Natural killer cell (primary cell): ENCODE results near the gene NID2. TPM values are rescaled to one million over a fixed set of nuclear protein-coding genes. Genes with fewer than 3 reads are reported as not detected.

ENCODE experiments used
- ATAC-seq, 3 donors: fragments of 150-1000 bp in 2 of 3; fragments of 200-7000 bp in 1 of 3; cut with Tn5 transposase; 1 replicate in 1 of 3; 2 replicates in 2 of 3; pipeline ENCODE4 v1.10.0; 2021; ENCODE audit warnings: mild to moderate bottlenecking in 2 of 3, moderate library complexity in 2 of 3
- DNase-seq, 2 donors: peaks; one replicate each; pipeline versions ENCODE4 v3.0.0 to v3.0.0-alpha.2; 2013 to 2021; ENCODE audit warnings: mixed read lengths in 1 of 2
- H3K27ac ChIP-seq: one replicate; pipeline ENCODE4 v1.5.1; 2013; ENCODE audit warnings: mild to moderate bottlenecking, low read length
- H3K27me3 ChIP-seq: one replicate; pipeline ENCODE4 v1.6.1; 2013; ENCODE audit warnings: low read length; ENCODE audit not compliant: control insufficient read depth, insufficient read depth
- H3K36me3 ChIP-seq: one replicate; pipeline ENCODE4 v1.6.1; 2013; ENCODE audit warnings: low read length; ENCODE audit not compliant: control insufficient read depth, insufficient read depth
- H3K4me1 ChIP-seq: one replicate; pipeline ENCODE4 v1.6.1; 2013; ENCODE audit warnings: low read length; ENCODE audit not compliant: control insufficient read depth, insufficient read depth
- H3K4me3 ChIP-seq: one replicate; pipeline ENCODE4 v1.5.1; 2013; ENCODE audit warnings: low read length
- H3K9me3 ChIP-seq: one replicate; pipeline ENCODE4 v1.6.1; 2013; ENCODE audit warnings: low read length; ENCODE audit not compliant: control insufficient read depth, insufficient read depth
- H3K27ac Mint-ChIP-seq, 2 donors: one replicate each; pipeline ENCODE4 v1.8.0; 2022; ENCODE audit warnings: mild to moderate bottlenecking in 2 of 2, mixed read lengths in 2 of 2, moderate library complexity in 1 of 2
- H3K27me3 Mint-ChIP-seq, 2 donors: one replicate each; pipeline ENCODE4 v1.8.0; 2022; ENCODE audit warnings: low read depth in 2 of 2, mixed read lengths in 2 of 2
- H3K36me3 Mint-ChIP-seq: one replicate; pipeline ENCODE4 v1.8.0; 2022; ENCODE audit warnings: mixed read lengths
- H3K4me1 Mint-ChIP-seq, 2 donors: one replicate each; pipeline ENCODE4 v1.8.0; 2022; ENCODE audit warnings: mixed read lengths in 2 of 2
- H3K4me3 Mint-ChIP-seq: one replicate; pipeline ENCODE4 v1.8.0; 2022; ENCODE audit warnings: mild to moderate bottlenecking, moderate library complexity, mixed read lengths
- H3K9me3 Mint-ChIP-seq, 2 donors: one replicate each; pipeline ENCODE4 v1.8.0; 2022; ENCODE audit warnings: mixed read lengths in 2 of 2
- CTCF ChIP-seq: fragments of 200-600 bp; IDR thresholded peaks from one replicate; pipeline ENCODE4 v1.8.0; 2022; ENCODE audit warnings: antibody characterized with exemption
- WGBS: methylation state at CpG from one replicate; pipeline ENCODE4 v1.1.7; 2013; ENCODE audit warnings: missing lambda C conversion rate; ENCODE audit not compliant: insufficient coverage; 5-methylcytosine and 5-hydroxymethylcytosine counted together
- intact Hi-C: fragments of 100-400 bp; cut with micrococcal nuclease; formaldehyde crosslinking; loops from one replicate; pipeline ENCODE4 v1.14.2; 2022
- total RNA-seq, 4 donors: library from RNA; stranded (reverse); fragments of 120-200 nt in 1 of 4; gene quantifications; one replicate each; pipeline versions ENCODE4 v1.2.3 to v1.2.4, GENCODE V29; 2013 to 2022

NID2 gene
- total RNA-seq, 3 donors from 2014 or later (not counting 1 experiment from before 2014, with no cell fraction given) = 0.36 to 0.80 (median 0.40) TPM

- Mint-ChIP-seq H3K27me3 (peaks cover 15 to 49% of the 10 kb centered on the region in 2 donors), H3K4me1 (no peaks in the 10 kb centered on the region), H3K4me3 (no peak overlapping the region), H3K36me3 (no peaks in the 10 kb centered on the region), H3K27ac (no peak overlapping the region), H3K9me3 (no peaks in the 10 kb centered on the region)
- no peaks in the 10 kb centered on the region for H3K27me3 ChIP-seq
- H3K4me1 ChIP-seq = no peaks in the 10 kb centered on the region
- no peaks in the 10 kb centered on the region for H3K9me3 ChIP-seq
- intact Hi-C loops = no loop called here
- no peak overlapping the region for H3K27ac ChIP-seq
- TF ChIP-seq CTCF = no peak
- H3K36me3 ChIP-seq = no peaks in the 10 kb centered on the region
- 64% methylated on average over 6 of the region's 7 CpGs for WGBS
- no peak for ATAC-seq
- no peak for DNase-seq
- H3K4me3 ChIP-seq = no peak overlapping the region
Observed at GRCh38 chr14:52032204-52032801, 36.6 kb downstream of the NID2 start.

DNA sequence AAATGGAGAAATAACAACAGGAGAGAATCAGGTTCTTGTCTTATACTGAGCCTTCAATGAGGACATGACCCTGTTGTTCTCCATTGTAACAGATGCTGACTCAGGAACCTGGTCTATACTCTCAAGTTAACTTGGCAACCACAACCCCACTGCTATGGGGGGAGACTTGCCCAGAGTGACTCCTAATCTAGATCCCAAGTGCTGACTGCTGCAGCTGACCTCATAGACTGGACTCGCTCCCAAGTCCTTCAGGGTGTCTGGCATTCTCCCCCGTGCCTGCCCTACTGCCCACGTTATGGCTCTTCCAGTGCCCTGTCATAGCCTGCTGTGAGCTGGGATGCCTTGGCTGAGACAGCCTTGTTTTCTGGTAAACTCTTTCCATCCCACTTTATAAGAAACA is 37.1 kb downstream of the NID2 start:
- peaks cover 12 to 49% of the 10 kb centered on the region in 2 donors for H3K27me3 Mint-ChIP-seq
- TF ChIP-seq CTCF = no peak
- Histone ChIP-seq H3K36me3 (no peaks in the 10 kb centered on the region), H3K27ac (no peak overlapping the region), H3K27me3 (no peaks in the 10 kb centered on the region), H3K4me1 (no peaks in the 10 kb centered on the region), H3K9me3 (no peaks in the 10 kb centered on the region), H3K4me3 (no peak overlapping the region)
- H3K4me3 Mint-ChIP-seq = no peak overlapping the region
- no peak overlapping the region for H3K27ac Mint-ChIP-seq
- intact Hi-C loops = no loop called here
- 95% methylated on average over 3 of the region's 3 CpGs for WGBS
- H3K9me3 Mint-ChIP-seq = no peaks in the 10 kb centered on the region
- ATAC-seq (no peak), DNase-seq (no peak)
- H3K36me3 Mint-ChIP-seq = no peaks in the 10 kb centered on the region
- no peaks in the 10 kb centered on the region for H3K4me1 Mint-ChIP-seq

- Mint-ChIP-seq H3K4me3 (no peak overlapping the region), H3K36me3 (no peaks in the 10 kb centered on the region), H3K9me3 (no peaks in the 10 kb centered on the region), H3K27me3 (peaks cover 8 to 49% of the 10 kb centered on the region in 2 donors), H3K4me1 (no peaks in the 10 kb centered on the region), H3K27ac (no peak overlapping the region)
- ATAC-seq (no peak), DNase-seq (no peak)
- intact Hi-C loops = no loop called here
- Histone ChIP-seq H3K4me3 (no peak overlapping the region), H3K4me1 (no peaks in the 10 kb centered on the region), H3K27me3 (no peaks in the 10 kb centered on the region), H3K27ac (no peak overlapping the region), H3K36me3 (no peaks in the 10 kb centered on the region), H3K9me3 (no peaks in the 10 kb centered on the region)
- 70% methylated on average over 1 of the region's 1 CpG for WGBS
- no peak for TF ChIP-seq CTCF
Observed at GRCh38 chr14:52029881-52030280, 39.0 kb downstream of the NID2 start.

GRCh38 chr14:52026901-52027300 is 42.0 kb downstream of the NID2 start:
- Mint-ChIP-seq H3K9me3 (no peaks in the 10 kb centered on the region), H3K27ac (no peak overlapping the region), H3K36me3 (no peaks in the 10 kb centered on the region), H3K4me1 (peaks cover 0 to 4% of the 10 kb centered on the region in 2 donors), H3K27me3 (peaks cover 5 to 29% of the 10 kb centered on the region in 2 donors), H3K4me3 (no peak overlapping the region)
- Histone ChIP-seq H3K4me3 (no peak overlapping the region), H3K27me3 (no peaks in the 10 kb centered on the region), H3K9me3 (no peaks in the 10 kb centered on the region), H3K4me1 (no peaks in the 10 kb centered on the region), H3K27ac (no peak overlapping the region), H3K36me3 (no peaks in the 10 kb centered on the region)
- no peak for TF ChIP-seq CTCF
- ATAC-seq = no peak
- no peak for DNase-seq
- intact Hi-C loops = no loop called here
- WGBS = 97% methylated on average over 10 of the region's 10 CpGs
